Neural cell (in vitro differentiated cells): ENCODE data around the gene LRBA. TPM values are rescaled to one million over a fixed set of nuclear protein-coding genes. Genes with fewer than 3 reads are reported as not detected.

Experiments
- H2AFZ ChIP-seq: fragments of 200-600, 300-800 bp; sonication (generic), shearing (Covaris generic); 2 replicates; pipeline ENCODE4 v1.6.0; 2014; ENCODE audit warnings: low read depth, mild to moderate bottlenecking, antibody characterized with exemption, low read length, moderate library complexity
- H3F3A ChIP-seq: fragments of 200-600 bp; shearing (Covaris generic); 2 replicates; pipeline ENCODE4 v1.6.1; 2016; ENCODE audit warnings: mild to moderate bottlenecking, moderate library complexity, mixed read lengths, antibody characterized with exemption, low read length; ENCODE audit not compliant: insufficient read depth, poor library complexity, severe bottlenecking
- H3K27ac ChIP-seq: fragments of 200-600, 300-800 bp; sonication (generic), shearing (Covaris generic); 2 replicates; pipeline ENCODE4 v1.5.1; 2014; ENCODE audit warnings: mild to moderate bottlenecking, low read length, moderate library complexity
- H3K27me3 ChIP-seq: fragments of 300-800, 200-600 bp; sonication (generic), shearing (Covaris generic); 2 replicates; pipeline ENCODE4 v1.6.0; 2014; ENCODE audit warnings: mild to moderate bottlenecking, low read depth, low read length, moderate library complexity; ENCODE audit not compliant: insufficient read depth
- H3K36me3 ChIP-seq: fragments of 300-800, 200-600 bp; sonication (generic), shearing (Covaris generic); 2 replicates; pipeline ENCODE4 v1.5.1; 2014; ENCODE audit warnings: mild to moderate bottlenecking, antibody characterized with exemption, low read length, moderate library complexity; ENCODE audit not compliant: insufficient read depth
- H3K4me2 ChIP-seq: fragments of 300-800, 200-600 bp; sonication (generic), shearing (Covaris generic); 2 replicates; pipeline ENCODE4 v1.6.0; 2014; ENCODE audit warnings: mild to moderate bottlenecking, low read length
- H3K4me3 ChIP-seq: fragments of 300-800, 200-600 bp; sonication (generic), shearing (Covaris generic); 2 replicates; pipeline ENCODE4 v1.5.1; 2014; ENCODE audit warnings: mild to moderate bottlenecking, low read length, moderate library complexity
- H3K79me2 ChIP-seq: fragments of 200-600 bp; shearing (Covaris generic); replicated peaks from 2 replicates; pipeline ENCODE4 v1.6.0; 2014; ENCODE audit warnings: mild to moderate bottlenecking, low read length, moderate library complexity; ENCODE audit not compliant: insufficient read depth
- H3K9ac ChIP-seq: fragments of 300-800, 200-600 bp; sonication (generic), shearing (Covaris generic); 2 replicates; pipeline ENCODE4 v1.6.1; 2016; ENCODE audit warnings: mild to moderate bottlenecking, low read length, mixed read lengths
- H3K9me2 ChIP-seq: fragments of 200-600 bp; shearing (Covaris generic); 2 replicates; pipeline ENCODE4 v1.6.1; 2016; ENCODE audit warnings: mild to moderate bottlenecking, low read length, mixed read lengths; ENCODE audit not compliant: insufficient read depth
- H3K9me3 ChIP-seq: fragments of 200-600, 300-800 bp; sonication (generic), shearing (Covaris generic); 2 replicates; pipeline ENCODE4 v1.6.1; 2016; ENCODE audit warnings: mild to moderate bottlenecking, mixed run types, low read length, moderate library complexity, mixed read lengths
- H4K20me1 ChIP-seq: fragments of 200-600 bp; shearing (Covaris generic); 2 replicates; pipeline ENCODE4 v1.6.1; 2016; ENCODE audit warnings: mild to moderate bottlenecking, mixed run types; ENCODE audit not compliant: insufficient read depth
- EP300 ChIP-seq: fragments of 450-650 bp; conservative IDR thresholded peaks from 2 replicates; pipeline ENCODE4 v1.6.1; 2014; ENCODE audit warnings: antibody characterized with exemption, mild to moderate bottlenecking, moderate library complexity; ENCODE audit not compliant: poor library complexity, severe bottlenecking
- EZH2 ChIP-seq: fragments of 200-600, 300-800 bp; shearing (Covaris generic), sonication (generic); IDR thresholded peaks from 2 replicates; pipeline ENCODE4 v1.6.1; 2014; ENCODE audit warnings: antibody characterized with exemption, low read length, borderline replicate concordance, mild to moderate bottlenecking; ENCODE audit not compliant: insufficient read depth, poor library complexity, severe bottlenecking
- MXI1 ChIP-seq: fragments of 450-650 bp; conservative IDR thresholded peaks from 2 replicates; pipeline ENCODE4 v1.6.1; 2014; ENCODE audit warnings: antibody characterized with exemption, mild to moderate bottlenecking; ENCODE audit not compliant: poor library complexity, severe bottlenecking
- POLR2AphosphoS5 ChIP-seq: IDR thresholded peaks from 2 replicates; pipeline ENCODE4 v1.6.1; 2012
- RAD21 ChIP-seq: fragments of 450-650 bp; conservative IDR thresholded peaks from 2 replicates; pipeline ENCODE4 v1.6.1; 2014; ENCODE audit warnings: antibody characterized with exemption, mild to moderate bottlenecking, moderate library complexity
- SMC3 ChIP-seq: fragments of 450-650 bp; conservative IDR thresholded peaks from 2 replicates; pipeline ENCODE4 v1.6.1; 2014; ENCODE audit warnings: antibody characterized with exemption, mild to moderate bottlenecking, moderate library complexity; ENCODE audit not compliant: poor library complexity
- TAF1 ChIP-seq: IDR thresholded peaks from 2 replicates; pipeline ENCODE4 v1.6.1; 2012; ENCODE audit warnings: low read depth
- polyA plus RNA-seq: library from polyadenylated mRNA; depleted of rRNA; stranded (reverse); fragments of >200 nt; gene quantifications from 2 replicates; pipeline ENCODE4 v1.2.3, GENCODE V29; 2014
- TF ChIP-seq, protein P1 (sequence below): fragments of 450-650 bp; IDR thresholded peaks from 2 replicates; pipeline ENCODE4 v1.5.1; 2014; ENCODE audit warnings: antibody characterized with exemption, mild to moderate bottlenecking, moderate library complexity; ENCODE audit not compliant: poor library complexity, severe bottlenecking
- TF ChIP-seq, protein P2 (sequence below): IDR thresholded peaks from 2 replicates; pipeline ENCODE4 v1.6.1; 2012; ENCODE audit warnings: borderline replicate concordance

The LRBA gene
- polyA plus RNA-seq, 1 donor from 2014 or later: 7.1 TPM

DNA sequence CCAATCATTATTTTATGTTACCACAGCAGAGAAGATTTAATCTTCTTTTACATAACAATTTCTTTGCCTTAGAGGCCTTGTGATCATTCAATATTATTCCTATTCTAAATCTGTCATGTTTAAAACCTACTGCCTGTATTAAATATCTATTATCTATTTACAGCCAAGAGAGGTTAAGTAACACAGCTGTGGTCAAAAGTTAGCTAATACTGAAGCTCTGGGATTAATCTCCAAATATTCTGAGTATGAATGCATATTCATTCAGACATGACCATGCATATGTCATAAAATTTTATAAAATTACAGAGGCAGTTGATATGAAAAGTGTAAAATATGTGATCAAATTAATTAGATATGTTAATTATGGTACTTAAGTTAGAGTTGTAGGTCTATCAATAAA lies 621.0 kb downstream of the LRBA start:
- Histone ChIP-seq H2AFZ (no peak overlapping the region), H3K4me3 (no peak overlapping the region), H3K79me2 (no peaks in the 10 kb centered on the region), H3K4me2 (no peak overlapping the region), H3K36me3 (no peaks in the 10 kb centered on the region), H3K27ac (no peak overlapping the region), H3K9ac (no peak overlapping the region), H3K9me3 (no peaks in the 10 kb centered on the region), H3F3A (no peaks in the 10 kb centered on the region), H3K27me3 (no peaks in the 10 kb centered on the region), H3K9me2 (no peaks in the 10 kb centered on the region), H4K20me1 (no peaks in the 10 kb centered on the region)
- TF ChIP-seq, protein P1, sequence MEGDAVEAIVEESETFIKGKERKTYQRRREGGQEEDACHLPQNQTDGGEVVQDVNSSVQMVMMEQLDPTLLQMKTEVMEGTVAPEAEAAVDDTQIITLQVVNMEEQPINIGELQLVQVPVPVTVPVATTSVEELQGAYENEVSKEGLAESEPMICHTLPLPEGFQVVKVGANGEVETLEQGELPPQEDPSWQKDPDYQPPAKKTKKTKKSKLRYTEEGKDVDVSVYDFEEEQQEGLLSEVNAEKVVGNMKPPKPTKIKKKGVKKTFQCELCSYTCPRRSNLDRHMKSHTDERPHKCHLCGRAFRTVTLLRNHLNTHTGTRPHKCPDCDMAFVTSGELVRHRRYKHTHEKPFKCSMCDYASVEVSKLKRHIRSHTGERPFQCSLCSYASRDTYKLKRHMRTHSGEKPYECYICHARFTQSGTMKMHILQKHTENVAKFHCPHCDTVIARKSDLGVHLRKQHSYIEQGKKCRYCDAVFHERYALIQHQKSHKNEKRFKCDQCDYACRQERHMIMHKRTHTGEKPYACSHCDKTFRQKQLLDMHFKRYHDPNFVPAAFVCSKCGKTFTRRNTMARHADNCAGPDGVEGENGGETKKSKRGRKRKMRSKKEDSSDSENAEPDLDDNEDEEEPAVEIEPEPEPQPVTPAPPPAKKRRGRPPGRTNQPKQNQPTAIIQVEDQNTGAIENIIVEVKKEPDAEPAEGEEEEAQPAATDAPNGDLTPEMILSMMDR: no peak
- TF ChIP-seq, protein P2, sequence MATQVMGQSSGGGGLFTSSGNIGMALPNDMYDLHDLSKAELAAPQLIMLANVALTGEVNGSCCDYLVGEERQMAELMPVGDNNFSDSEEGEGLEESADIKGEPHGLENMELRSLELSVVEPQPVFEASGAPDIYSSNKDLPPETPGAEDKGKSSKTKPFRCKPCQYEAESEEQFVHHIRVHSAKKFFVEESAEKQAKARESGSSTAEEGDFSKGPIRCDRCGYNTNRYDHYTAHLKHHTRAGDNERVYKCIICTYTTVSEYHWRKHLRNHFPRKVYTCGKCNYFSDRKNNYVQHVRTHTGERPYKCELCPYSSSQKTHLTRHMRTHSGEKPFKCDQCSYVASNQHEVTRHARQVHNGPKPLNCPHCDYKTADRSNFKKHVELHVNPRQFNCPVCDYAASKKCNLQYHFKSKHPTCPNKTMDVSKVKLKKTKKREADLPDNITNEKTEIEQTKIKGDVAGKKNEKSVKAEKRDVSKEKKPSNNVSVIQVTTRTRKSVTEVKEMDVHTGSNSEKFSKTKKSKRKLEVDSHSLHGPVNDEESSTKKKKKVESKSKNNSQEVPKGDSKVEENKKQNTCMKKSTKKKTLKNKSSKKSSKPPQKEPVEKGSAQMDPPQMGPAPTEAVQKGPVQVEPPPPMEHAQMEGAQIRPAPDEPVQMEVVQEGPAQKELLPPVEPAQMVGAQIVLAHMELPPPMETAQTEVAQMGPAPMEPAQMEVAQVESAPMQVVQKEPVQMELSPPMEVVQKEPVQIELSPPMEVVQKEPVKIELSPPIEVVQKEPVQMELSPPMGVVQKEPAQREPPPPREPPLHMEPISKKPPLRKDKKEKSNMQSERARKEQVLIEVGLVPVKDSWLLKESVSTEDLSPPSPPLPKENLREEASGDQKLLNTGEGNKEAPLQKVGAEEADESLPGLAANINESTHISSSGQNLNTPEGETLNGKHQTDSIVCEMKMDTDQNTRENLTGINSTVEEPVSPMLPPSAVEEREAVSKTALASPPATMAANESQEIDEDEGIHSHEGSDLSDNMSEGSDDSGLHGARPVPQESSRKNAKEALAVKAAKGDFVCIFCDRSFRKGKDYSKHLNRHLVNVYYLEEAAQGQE: no peak
- TF ChIP-seq RAD21 (no peak), EZH2 (no peak), TAF1 (no peak)

DNA sequence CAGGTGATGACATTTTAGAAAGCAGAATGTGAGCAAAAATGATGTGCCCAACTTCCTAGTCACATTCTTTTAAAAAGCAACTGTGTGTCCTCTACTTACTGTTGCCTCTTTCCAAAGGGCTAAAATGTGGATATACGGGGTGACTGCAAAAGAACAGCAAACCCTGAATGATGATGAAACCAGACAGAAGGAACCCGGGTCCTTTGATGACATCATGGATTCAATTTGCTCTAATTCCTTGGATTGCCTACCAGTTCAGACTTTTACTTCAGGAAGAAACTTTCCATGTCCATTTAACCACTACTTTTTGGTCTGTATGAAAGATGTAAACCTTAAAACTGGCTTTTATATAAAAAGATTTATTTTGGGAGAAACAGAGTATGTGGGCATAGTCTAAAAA lies 624.0 kb downstream of the LRBA start:
- Histone ChIP-seq H3K4me3 (no peak overlapping the region), H3K9ac (no peak overlapping the region), H3K4me2 (no peak overlapping the region), H3K9me2 (no peaks in the 10 kb centered on the region), H3K36me3 (no peaks in the 10 kb centered on the region), H4K20me1 (no peaks in the 10 kb centered on the region), H3K27ac (no peak overlapping the region), H3K27me3 (no peaks in the 10 kb centered on the region), H3F3A (no peaks in the 10 kb centered on the region), H3K9me3 (no peaks in the 10 kb centered on the region), H3K79me2 (no peaks in the 10 kb centered on the region), H2AFZ (no peak overlapping the region)
- TF ChIP-seq RAD21 (no peak), EP300 (no peak), MXI1 (no peak)

DNA sequence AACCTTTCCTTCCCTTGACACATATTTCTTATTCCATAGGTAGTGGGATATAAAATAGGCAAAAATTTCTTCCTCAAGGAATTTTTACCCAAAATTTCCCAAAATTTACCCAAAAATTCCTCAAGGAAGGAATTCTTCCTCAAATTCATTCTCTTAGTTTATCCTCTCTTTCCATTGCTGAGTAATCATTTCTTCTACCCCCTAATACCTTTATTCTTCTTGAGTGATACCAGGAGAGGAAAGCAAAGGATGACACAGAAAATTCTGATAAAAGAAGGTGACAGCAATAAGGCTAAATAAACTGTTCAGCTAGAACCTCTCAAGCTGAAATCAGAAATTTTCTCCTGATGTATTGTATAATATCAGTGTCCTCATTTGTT lies 624.6 kb downstream of the LRBA start:
- Histone ChIP-seq H3K27ac (no peak overlapping the region), H3K36me3 (no peaks in the 10 kb centered on the region), H2AFZ (no peak overlapping the region), H3K27me3 (no peaks in the 10 kb centered on the region), H3F3A (no peaks in the 10 kb centered on the region), H3K9me3 (no peaks in the 10 kb centered on the region), H3K9me2 (no peaks in the 10 kb centered on the region), H3K79me2 (no peaks in the 10 kb centered on the region), H3K4me2 (no peak overlapping the region), H3K4me3 (no peak overlapping the region), H3K9ac (no peak overlapping the region), H4K20me1 (no peaks in the 10 kb centered on the region)
- no peak for TF ChIP-seq RAD21
- TF ChIP-seq TAF1: no peak
- no peak for TF ChIP-seq EZH2
- no peak for TF ChIP-seq MXI1
- no peak for TF ChIP-seq SMC3
- no peak for TF ChIP-seq POLR2AphosphoS5
- TF ChIP-seq, protein P2: no peak
- TF ChIP-seq, protein P1: no peak
- TF ChIP-seq EP300: no peak
